Smooth muscle cell (in vitro differentiated cells): Measurements from ENCODE around the gene ASXL2. TPM values are rescaled to one million over a fixed set of nuclear protein-coding genes. Genes with fewer than 3 reads are reported as not detected.
A peak's percentile ranks its signal among the peaks of the same experiment; 100 is the strongest.

Experiments
- DNase-seq: peaks from one replicate; lab custom pipeline; 2025; ENCODE audit not compliant: unreplicated experiment; lab: John Stamatoyannopoulos, UW
- H2AFZ ChIP-seq: fragments of 200-600 bp; sonication (generic); 2 replicates; pipeline ENCODE4 v1.6.0; 2016; ENCODE audit warnings: antibody characterized with exemption, low read depth, mild to moderate bottlenecking
- H3F3A ChIP-seq: fragments of 200-600 bp; sonication (generic); 2 replicates; pipeline ENCODE4 v1.6.0; 2017; ENCODE audit warnings: antibody characterized with exemption, low read depth
- H3K27ac ChIP-seq: fragments of 200-600 bp; sonication (generic); 2 replicates; pipeline ENCODE4 v1.5.1; 2016; ENCODE audit warnings: low read depth, mild to moderate bottlenecking
- H3K27me3 ChIP-seq: fragments of 200-600 bp; sonication (generic); 2 replicates; pipeline ENCODE4 v1.6.1; 2016; ENCODE audit warnings: low read depth, mild to moderate bottlenecking
- H3K36me3 ChIP-seq: fragments of 200-600 bp; sonication (generic); 2 replicates; pipeline ENCODE4 v1.5.1; 2016; ENCODE audit warnings: low read depth
- H3K4me1 ChIP-seq: fragments of 200-600 bp; sonication (generic); 2 replicates; pipeline ENCODE4 v1.5.1; 2016; ENCODE audit warnings: low read depth
- H3K4me2 ChIP-seq: fragments of 200-600 bp; sonication (generic); 2 replicates; pipeline ENCODE4 v1.6.0; 2016; ENCODE audit warnings: mild to moderate bottlenecking
- H3K4me3 ChIP-seq: fragments of 200-600 bp; sonication (generic); 2 replicates; pipeline ENCODE4 v1.5.1; 2016; ENCODE audit warnings: mild to moderate bottlenecking
- H3K79me2 ChIP-seq: fragments of 200-600 bp; sonication (generic); 2 replicates; pipeline ENCODE4 v1.6.0; 2016; ENCODE audit warnings: low read depth, mild to moderate bottlenecking
- H3K9ac ChIP-seq: fragments of 200-600 bp; sonication (generic); 2 replicates; pipeline ENCODE4 v1.6.0; 2016; ENCODE audit warnings: low read depth
- H3K9me3 ChIP-seq: fragments of 200-600 bp; sonication (generic); replicated peaks from 2 replicates; pipeline ENCODE4 v1.5.1; 2016; ENCODE audit warnings: low read depth
- H4K20me1 ChIP-seq: fragments of 200-600 bp; sonication (generic); 2 replicates; pipeline ENCODE4 v1.6.0; 2016; ENCODE audit warnings: low read depth
- CTCF ChIP-seq: fragments of 200-600 bp; sonication (generic); IDR thresholded peaks from 2 replicates; pipeline ENCODE4 v1.5.1; 2017; ENCODE audit warnings: borderline replicate concordance, mild to moderate bottlenecking, antibody characterized with exemption; ENCODE audit not compliant: insufficient read depth, poor library complexity, severe bottlenecking
- WGBS: methylation state at CpG from one replicate; pipeline ENCODE4 v1.1.7; 2016; ENCODE audit warnings: low lambda C conversion rate; 5-methylcytosine and 5-hydroxymethylcytosine counted together
- polyA plus RNA-seq: library from polyadenylated mRNA; unstranded; fragments of >200 nt; fragmentation: Nextera tagmentation; extraction: Ambion mirVana; gene quantifications from 2 replicates; pipeline ENCODE4 v1.2.1, GENCODE V29; 2016
- total RNA-seq: library from RNA; depleted of rRNA; stranded (reverse); fragments of >200 nt; gene quantifications from 2 replicates; pipeline ENCODE4 v1.2.3, GENCODE V29; 2014

ASXL2 gene
- total and polyA plus RNA-seq, 2 experiments from 2014 or later = 4.1 to 13.2 TPM

- no peaks in the 10 kb centered on the region for H4K20me1 ChIP-seq
- TF ChIP-seq CTCF = no peak
- no peaks in the 10 kb centered on the region for H3K27me3 ChIP-seq
- H3K9ac ChIP-seq = no peak overlapping the region
- no peak for DNase-seq
- H3K4me1 ChIP-seq = no peaks in the 10 kb centered on the region
- no peak overlapping the region for H2AFZ ChIP-seq
- 83% methylated on average over 5 of the region's 5 CpGs for WGBS
- H3K27ac ChIP-seq = no peak overlapping the region
- H3K4me2 ChIP-seq = no peak overlapping the region
- no peaks in the 10 kb centered on the region for H3K36me3 ChIP-seq
- H3K4me3 ChIP-seq = no peak overlapping the region
- no peaks in the 10 kb centered on the region for H3K9me3 ChIP-seq
- no peaks in the 10 kb centered on the region for H3K79me2 ChIP-seq
- H3F3A ChIP-seq = no peaks in the 10 kb centered on the region
Measured at GRCh38 chr2:25887624-25888242, 9.4 kb upstream of the ASXL2 start.

- Histone ChIP-seq H3K4me1 (no peaks in the 10 kb centered on the region), H3K9me3 (no peaks in the 10 kb centered on the region), H3K36me3 (no peaks in the 10 kb centered on the region), H3K79me2 (no peaks in the 10 kb centered on the region), H3K4me3 (no peak overlapping the region), H3K27me3 (no peaks in the 10 kb centered on the region), H3F3A (no peaks in the 10 kb centered on the region), H4K20me1 (no peaks in the 10 kb centered on the region), H2AFZ (no peak overlapping the region), H3K4me2 (no peak overlapping the region), H3K27ac (no peak overlapping the region), H3K9ac (no peak overlapping the region)
- TF ChIP-seq CTCF = no peak
- no peak for DNase-seq
- 43% methylated on average over 2 of the region's 2 CpGs for WGBS
Measured at GRCh38 chr2:25885933-25886332, 7.6 kb upstream of the ASXL2 start.

- DNase-seq = no peak
- H3K36me3 ChIP-seq = no peaks in the 10 kb centered on the region
- TF ChIP-seq CTCF = no peak
- no peak overlapping the region for H2AFZ ChIP-seq
- no peaks in the 10 kb centered on the region for H3F3A ChIP-seq
- no peaks in the 10 kb centered on the region for H3K27me3 ChIP-seq
- H3K9me3 ChIP-seq = no peaks in the 10 kb centered on the region
- no peak overlapping the region for H3K4me2 ChIP-seq
- H3K9ac ChIP-seq = no peak overlapping the region
- peaks cover 5% of the 10 kb centered on the region for H3K79me2 ChIP-seq
- peaks cover 11% of the 10 kb centered on the region for H3K4me1 ChIP-seq
- H3K27ac ChIP-seq = no peak overlapping the region
- 81% methylated on average over 4 of the region's 4 CpGs for WGBS
- no peak overlapping the region for H3K4me3 ChIP-seq
- peaks cover 5% of the 10 kb centered on the region for H4K20me1 ChIP-seq
Measured at GRCh38 chr2:25881764-25882163, 3.5 kb upstream of the ASXL2 start.

- peaks cover 19% of the 10 kb centered on the region for H3K4me1 ChIP-seq
- DNase-seq = no peak
- H3F3A ChIP-seq = no peaks in the 10 kb centered on the region
- H2AFZ ChIP-seq = no peak overlapping the region
- TF ChIP-seq CTCF = no peak
- no peaks in the 10 kb centered on the region for H3K36me3 ChIP-seq
- H4K20me1 ChIP-seq = peaks cover 30% of the 10 kb centered on the region
- peak overlapping the region; percentile 76 for H3K9ac ChIP-seq
- H3K27ac ChIP-seq = peak overlapping the region; percentile 98
- peak overlapping the region; percentile 82 for H3K4me3 ChIP-seq
- H3K9me3 ChIP-seq = no peaks in the 10 kb centered on the region
- H3K27me3 ChIP-seq = no peaks in the 10 kb centered on the region
- H3K79me2 ChIP-seq = peaks cover 30% of the 10 kb centered on the region
- peak overlapping the region; percentile 88 for H3K4me2 ChIP-seq
- WGBS = 58% methylated on average over 5 of the region's 5 CpGs
Measured at GRCh38 chr2:25879133-25879730, 945 bp upstream of the ASXL2 start.
